Nephron (organoid): ENCODE results near the gene TNFSF11.

ENCODE experiments used
- H3K27ac Mint-ChIP-seq, 3 experiments: 2 replicates each; pipeline ENCODE4 v1.8.0; 2020; ENCODE audit warnings: mixed read lengths in 3 of 3, mild to moderate bottlenecking in 2 of 3, moderate library complexity in 1 of 3
- H3K27me3 Mint-ChIP-seq: 2 replicates; pipeline ENCODE4 v1.8.0; 2021; ENCODE audit warnings: low read depth, mild to moderate bottlenecking, moderate library complexity, mixed read lengths
- H3K36me3 Mint-ChIP-seq: 2 replicates; pipeline ENCODE4 v1.8.0; 2020; ENCODE audit warnings: low read depth, mixed read lengths
- H3K4me1 Mint-ChIP-seq: 2 replicates; pipeline ENCODE4 v1.8.0; 2020; ENCODE audit warnings: mixed read lengths
- H3K4me3 Mint-ChIP-seq, 3 experiments: 2 replicates each; pipeline ENCODE4 v1.8.0; 2020; ENCODE audit warnings: mild to moderate bottlenecking in 3 of 3, mixed read lengths in 3 of 3, moderate library complexity in 2 of 3
- H3K9me3 Mint-ChIP-seq: 2 replicates; pipeline ENCODE4 v1.8.0; 2020; ENCODE audit warnings: mixed read lengths
- TF ChIP-seq, protein P1 (sequence below), 3 experiments: fragments of 200-600 bp; sonication (generic); IDR thresholded peaks; one replicate each; pipeline ENCODE4 v1.5.0; 2021; ENCODE audit warnings: antibody characterized with exemption in 3 of 3; ENCODE audit not compliant: unreplicated experiment in 3 of 3

Gene TNFSF11

GRCh38 chr13:42615691-42616090, 41.7 kb downstream of the TNFSF11 start:
- H3K4me1 Mint-ChIP-seq = peaks cover 39% of the 10 kb centered on the region
- TF ChIP-seq, protein P1, sequence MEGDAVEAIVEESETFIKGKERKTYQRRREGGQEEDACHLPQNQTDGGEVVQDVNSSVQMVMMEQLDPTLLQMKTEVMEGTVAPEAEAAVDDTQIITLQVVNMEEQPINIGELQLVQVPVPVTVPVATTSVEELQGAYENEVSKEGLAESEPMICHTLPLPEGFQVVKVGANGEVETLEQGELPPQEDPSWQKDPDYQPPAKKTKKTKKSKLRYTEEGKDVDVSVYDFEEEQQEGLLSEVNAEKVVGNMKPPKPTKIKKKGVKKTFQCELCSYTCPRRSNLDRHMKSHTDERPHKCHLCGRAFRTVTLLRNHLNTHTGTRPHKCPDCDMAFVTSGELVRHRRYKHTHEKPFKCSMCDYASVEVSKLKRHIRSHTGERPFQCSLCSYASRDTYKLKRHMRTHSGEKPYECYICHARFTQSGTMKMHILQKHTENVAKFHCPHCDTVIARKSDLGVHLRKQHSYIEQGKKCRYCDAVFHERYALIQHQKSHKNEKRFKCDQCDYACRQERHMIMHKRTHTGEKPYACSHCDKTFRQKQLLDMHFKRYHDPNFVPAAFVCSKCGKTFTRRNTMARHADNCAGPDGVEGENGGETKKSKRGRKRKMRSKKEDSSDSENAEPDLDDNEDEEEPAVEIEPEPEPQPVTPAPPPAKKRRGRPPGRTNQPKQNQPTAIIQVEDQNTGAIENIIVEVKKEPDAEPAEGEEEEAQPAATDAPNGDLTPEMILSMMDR (IDR thresholded peaks at IDR 0.05; ENCODE audit: unreplicated experiment in 3 of 3) = no peak
- no peak overlapping the region for H3K4me3 Mint-ChIP-seq
- H3K9me3 Mint-ChIP-seq = no peaks in the 10 kb centered on the region
- H3K27ac Mint-ChIP-seq = no peak overlapping the region
- no peaks in the 10 kb centered on the region for H3K27me3 Mint-ChIP-seq
- no peaks in the 10 kb centered on the region for H3K36me3 Mint-ChIP-seq

DNA sequence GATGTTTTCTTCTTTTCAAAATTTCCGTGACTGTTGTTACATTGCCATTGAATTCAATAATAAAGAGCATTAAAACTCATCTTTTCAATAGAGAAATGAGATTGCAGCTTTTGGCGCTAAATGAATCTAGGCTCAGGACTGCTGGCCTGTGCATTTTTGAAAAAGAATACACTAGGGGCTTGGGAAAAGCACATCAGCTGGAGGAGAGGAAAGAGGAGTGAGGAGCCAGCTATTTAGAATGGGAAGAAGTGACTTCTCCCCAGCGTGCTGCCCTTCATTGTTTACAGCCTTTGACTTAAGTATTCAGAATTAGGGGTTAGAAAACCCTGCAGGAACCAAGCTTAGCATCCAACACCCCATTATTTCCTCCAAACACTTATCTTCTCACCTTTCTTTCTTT, 43.3 kb downstream of the TNFSF11 start:
- peak overlapping the region in 2 of 3 experiments; percentile 4 to 49 for H3K27ac Mint-ChIP-seq
- H3K27me3 Mint-ChIP-seq = no peaks in the 10 kb centered on the region
- peaks cover 34% of the 10 kb centered on the region for H3K4me1 Mint-ChIP-seq
- TF ChIP-seq, protein P1 (IDR thresholded peaks at IDR 0.05; ENCODE audit: unreplicated experiment in 3 of 3) = no peak
- no peak overlapping the region for H3K4me3 Mint-ChIP-seq
- H3K36me3 Mint-ChIP-seq = no peaks in the 10 kb centered on the region
- H3K9me3 Mint-ChIP-seq = no peaks in the 10 kb centered on the region

GRCh38 chr13:42623916-42624315, 50.0 kb downstream of the TNFSF11 start:
- TF ChIP-seq, protein P1 (IDR thresholded peaks at IDR 0.05; ENCODE audit: unreplicated experiment in 3 of 3) = no peak
- Mint-ChIP-seq H3K4me3 (no peak overlapping the region), H3K36me3 (no peaks in the 10 kb centered on the region), H3K9me3 (no peaks in the 10 kb centered on the region), H3K27me3 (peaks cover 9% of the 10 kb centered on the region), H3K27ac (peak overlapping the region in 2 of 3 experiments; percentile 25 to 44), H3K4me1 (peaks cover 17% of the 10 kb centered on the region)

- H3K27me3 Mint-ChIP-seq = peaks cover 9% of the 10 kb centered on the region
- TF ChIP-seq, protein P1 (IDR thresholded peaks at IDR 0.05; ENCODE audit: unreplicated experiment in 3 of 3) = no peak
- H3K4me1 Mint-ChIP-seq = peaks cover 14% of the 10 kb centered on the region
- no peak overlapping the region for H3K4me3 Mint-ChIP-seq
- no peaks in the 10 kb centered on the region for H3K9me3 Mint-ChIP-seq
- H3K27ac Mint-ChIP-seq = no peak overlapping the region
- no peaks in the 10 kb centered on the region for H3K36me3 Mint-ChIP-seq
These were observed 51.7 kb downstream of the TNFSF11 start for GRCh38 chr13:42625611-42626010.

DNA sequence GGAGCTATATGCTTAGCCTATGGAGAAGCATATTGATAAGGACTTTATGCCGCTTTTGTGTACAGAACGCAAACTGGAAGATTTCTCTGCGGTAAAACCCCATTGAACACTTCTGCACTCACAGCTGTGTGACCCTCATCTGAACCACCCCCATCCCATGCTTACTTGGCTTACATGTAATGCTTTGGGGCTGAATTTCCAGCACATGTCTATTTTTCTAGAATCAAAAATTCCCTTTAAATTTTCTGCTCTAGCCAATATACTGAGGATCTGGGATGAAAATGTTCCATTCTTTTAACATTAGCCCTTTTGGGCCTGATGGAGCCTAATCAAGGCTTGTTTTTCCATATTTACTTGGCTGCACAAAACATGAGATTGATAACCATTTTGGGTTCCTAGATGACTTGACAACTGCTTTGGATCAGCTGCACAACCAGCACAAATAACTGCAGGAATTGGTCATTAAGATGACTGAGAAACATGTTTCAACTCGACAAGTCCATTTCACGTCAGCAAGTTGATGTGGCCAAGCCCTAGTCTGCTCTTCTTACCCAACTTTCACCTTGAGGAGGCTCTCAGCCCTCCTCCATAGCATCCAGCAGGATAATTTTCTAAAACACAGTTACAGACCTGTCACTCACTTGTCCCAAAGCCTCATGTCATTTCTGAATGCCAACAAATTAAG, 52.4 kb downstream of the TNFSF11 start:
- no peaks in the 10 kb centered on the region for H3K9me3 Mint-ChIP-seq
- TF ChIP-seq, protein P1 (IDR thresholded peaks at IDR 0.05; ENCODE audit: unreplicated experiment in 3 of 3) = no peak
- peaks cover 21% of the 10 kb centered on the region for H3K4me1 Mint-ChIP-seq
- H3K27me3 Mint-ChIP-seq = peaks cover 9% of the 10 kb centered on the region
- H3K27ac Mint-ChIP-seq = no peak overlapping the region
- no peak overlapping the region for H3K4me3 Mint-ChIP-seq
- no peaks in the 10 kb centered on the region for H3K36me3 Mint-ChIP-seq

DNA sequence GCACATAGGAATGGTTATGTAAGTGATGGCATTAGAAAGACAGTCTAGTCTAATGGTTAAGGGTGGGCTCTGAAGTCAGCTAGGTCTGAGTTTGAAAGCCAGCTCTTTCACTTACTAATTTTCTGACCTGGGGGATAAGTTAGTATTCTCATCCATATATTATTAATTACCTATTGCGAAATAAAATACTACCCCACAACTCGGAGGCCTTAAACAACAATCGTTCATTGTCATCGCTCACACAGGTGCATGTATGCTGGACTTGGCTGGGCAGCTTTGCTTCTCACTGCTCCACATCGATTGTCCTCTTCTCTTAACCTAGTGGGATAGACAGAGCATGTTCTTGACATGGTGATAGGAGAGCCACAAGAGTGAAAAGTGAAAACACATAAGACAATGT, 54.7 kb downstream of the TNFSF11 start:
- Mint-ChIP-seq H3K4me1 (peaks cover 25% of the 10 kb centered on the region), H3K27ac (no peak overlapping the region), H3K4me3 (no peak overlapping the region), H3K36me3 (no peaks in the 10 kb centered on the region), H3K9me3 (no peaks in the 10 kb centered on the region), H3K27me3 (peaks cover 9% of the 10 kb centered on the region)
- TF ChIP-seq, protein P1 (IDR thresholded peaks at IDR 0.05; ENCODE audit: unreplicated experiment in 3 of 3) = no peak
